GM23338 (cell line): Measurements from ENCODE around the gene THSD4. TPM values are rescaled to one million over a fixed set of nuclear protein-coding genes. Genes with fewer than 3 reads are reported as not detected.

Experiments
- ATAC-seq: fragments of 200-7000 bp; cut with Tn5 transposase; 3 replicates; pipeline ENCODE4 v1.9.1; 2020
- DNase-seq: peaks from one replicate; pipeline ENCODE4 v3.0.0-alpha.2; 2015; ENCODE audit warnings: low spot score
- H2AFZ ChIP-seq: fragments of 200-600 bp; sonication (generic); 2 replicates; pipeline ENCODE4 v1.8.0; 2016; ENCODE audit warnings: antibody characterized with exemption, mild to moderate bottlenecking, moderate library complexity
- H3F3A ChIP-seq: fragments of 200-600 bp; sonication (generic); replicated peaks from 2 replicates; pipeline ENCODE4 v1.8.0; 2017; ENCODE audit warnings: antibody characterized with exemption, mixed run types, low read depth
- H3K27ac ChIP-seq: fragments of 200-600 bp; sonication (generic); 2 replicates; pipeline ENCODE4 v1.6.1; 2016; ENCODE audit warnings: low read depth
- H3K27me3 ChIP-seq: fragments of 200-600 bp; sonication (generic); 2 replicates; pipeline ENCODE4 v1.8.0; 2016; ENCODE audit warnings: mild to moderate bottlenecking, mixed run types, moderate library complexity; ENCODE audit not compliant: insufficient read depth
- H3K36me3 ChIP-seq: fragments of 200-600 bp; sonication (generic); 2 replicates; pipeline ENCODE4 v1.8.0; 2016; ENCODE audit warnings: mild to moderate bottlenecking; ENCODE audit not compliant: insufficient read depth
- H3K4me1 ChIP-seq: fragments of 200-600 bp; sonication (generic); 2 replicates; pipeline ENCODE4 v1.8.0; 2016; ENCODE audit warnings: mild to moderate bottlenecking, moderate library complexity; ENCODE audit not compliant: insufficient read depth
- H3K4me2 ChIP-seq: fragments of 200-600 bp; sonication (generic); 2 replicates; pipeline ENCODE4 v1.7.1; 2017; ENCODE audit warnings: mixed run types
- H3K4me3 ChIP-seq: fragments of 200-600 bp; sonication (generic); 2 replicates; pipeline ENCODE4 v1.6.1; 2016; ENCODE audit warnings: mixed run types
- H3K79me2 ChIP-seq: fragments of 200-600 bp; sonication (generic); replicated peaks from 2 replicates; pipeline ENCODE4 v1.8.0; 2017; ENCODE audit warnings: mild to moderate bottlenecking; ENCODE audit not compliant: insufficient read depth
- H3K9me2 ChIP-seq: fragments of 200-600 bp; sonication (generic); 2 replicates; pipeline ENCODE4 v1.8.0; 2017; ENCODE audit not compliant: insufficient read depth
- H4K20me1 ChIP-seq: fragments of 200-600 bp; sonication (generic); replicated peaks from 2 replicates; pipeline ENCODE4 v1.8.0; 2017; ENCODE audit warnings: mild to moderate bottlenecking; ENCODE audit not compliant: insufficient read depth
- H3K27ac Mint-ChIP-seq: 2 replicates; pipeline ENCODE4 v1.8.0; 2020; ENCODE audit warnings: inconsistent platforms, mild to moderate bottlenecking, moderate library complexity, mixed read lengths
- H3K27me3 Mint-ChIP-seq: 3 replicates; pipeline ENCODE4 v1.8.0; 2022; ENCODE audit warnings: low read depth, mild to moderate bottlenecking, moderate library complexity, mixed read lengths, inconsistent platforms; ENCODE audit not compliant: insufficient read depth, poor library complexity
- H3K36me3 Mint-ChIP-seq: 3 replicates; pipeline ENCODE4 v1.8.0; 2021; ENCODE audit warnings: low read depth, mild to moderate bottlenecking, inconsistent platforms, moderate library complexity, mixed read lengths
- H3K4me1 Mint-ChIP-seq: 3 replicates; pipeline ENCODE4 v1.8.0; 2020; ENCODE audit warnings: mild to moderate bottlenecking, inconsistent platforms, mixed read lengths
- H3K4me3 Mint-ChIP-seq: 3 replicates; pipeline ENCODE4 v1.8.0; 2021; ENCODE audit warnings: moderate library complexity, mild to moderate bottlenecking, inconsistent platforms, mixed read lengths
- H3K9me3 Mint-ChIP-seq: 3 replicates; pipeline ENCODE4 v1.8.0; 2020; ENCODE audit warnings: moderate library complexity, mild to moderate bottlenecking, inconsistent platforms, mixed read lengths
- CTCF ChIP-seq, 2 experiments: fragments of 200-600 bp in 1 of 2; sonication (generic) in 1 of 2; conservative IDR thresholded peaks; 2 replicates each; pipeline versions ENCODE4 v1.5.1 to v1.6.1; 2016 to 2017; ENCODE audit warnings: antibody characterized with exemption in 2 of 2, low read depth in 2 of 2, mild to moderate bottlenecking in 2 of 2, moderate library complexity in 1 of 2
- EZH2phosphoT487 ChIP-seq: fragments of 200-600 bp; sonication (generic); IDR thresholded peaks from one replicate; pipeline ENCODE4 v1.8.1; 2018; ENCODE audit warnings: antibody characterized with exemption; ENCODE audit not compliant: unreplicated experiment
- POLR2AphosphoS5 ChIP-seq: IDR thresholded peaks from 2 replicates; pipeline ENCODE4 v1.6.1; 2016; ENCODE audit warnings: antibody characterized with exemption, low read depth
- ZNF462 ChIP-seq: fragments of 250-450 bp; sonication (Bioruptor Pico); IDR thresholded peaks from 2 replicates; pipeline ENCODE4 v1.5.0; 2020; ENCODE audit warnings: mild to moderate bottlenecking, moderate library complexity
- polyA plus RNA-seq: library from polyadenylated mRNA; unstranded; fragments of >200 nt; fragmentation: Nextera tagmentation; extraction: Ambion mirVana; gene quantifications from 2 replicates; pipeline ENCODE4 v1.2.1, GENCODE V29; 2016
- total RNA-seq: library from RNA; depleted of rRNA; stranded (reverse); fragments of >200 nt; shearing (Covaris generic); gene quantifications from 2 replicates; pipeline ENCODE4 v1.2.3, GENCODE V29; 2014

Gene THSD4
- total and polyA plus RNA-seq, 2 experiments from 2014 or later: 2.0 to 7.4 TPM

- Histone ChIP-seq H3K4me3 (no peak overlapping the region), H3K27me3 (no peaks in the 10 kb centered on the region), H3K4me2 (no peak overlapping the region), H4K20me1 (no peaks in the 10 kb centered on the region), H3K27ac (no peak overlapping the region), H3K36me3 (no peaks in the 10 kb centered on the region), H2AFZ (no peak overlapping the region), H3F3A (no peaks in the 10 kb centered on the region), H3K9me2 (no peaks in the 10 kb centered on the region), H3K79me2 (no peaks in the 10 kb centered on the region), H3K4me1 (0 out of 2 replicates have a peak, but pooled peaks cover 3% of the 10 kb centered on the region)
- H3K27me3 Mint-ChIP-seq: peaks cover 7% of the 10 kb centered on the region
- H3K4me3 Mint-ChIP-seq: no peak overlapping the region
- TF ChIP-seq POLR2AphosphoS5 (no peak), CTCF (conservative IDR thresholded peaks at IDR 0.05; ENCODE audit: low read depth in 2 of 2) (peak; percentile 59 to 69)
- H3K27ac Mint-ChIP-seq: no peak overlapping the region
- no peaks in the 10 kb centered on the region; the same call in 2 of the 3 replicates for H3K9me3 Mint-ChIP-seq
- DNase-seq (peak; percentile 23), ATAC-seq (no peak)
- peaks cover 9% of the 10 kb centered on the region for H3K4me1 Mint-ChIP-seq
- H3K36me3 Mint-ChIP-seq: no peaks in the 10 kb centered on the region
Measured at GRCh38 chr15:71575474-71576045, 460.3 kb downstream of the THSD4 start.

GRCh38 chr15:71577071-71577470 is 461.8 kb downstream of the THSD4 start:
- Histone ChIP-seq H2AFZ (no peak overlapping the region), H3K9me2 (no peaks in the 10 kb centered on the region), H3F3A (no peaks in the 10 kb centered on the region), H3K4me2 (no peak overlapping the region), H3K4me3 (no peak overlapping the region), H3K36me3 (no peaks in the 10 kb centered on the region), H3K27me3 (no peaks in the 10 kb centered on the region), H3K27ac (no peak overlapping the region), H3K79me2 (no peaks in the 10 kb centered on the region), H3K4me1 (0 out of 2 replicates have a peak, but pooled peaks cover 3% of the 10 kb centered on the region), H4K20me1 (no peaks in the 10 kb centered on the region)
- H3K36me3 Mint-ChIP-seq: no peaks in the 10 kb centered on the region
- no peak overlapping the region for H3K27ac Mint-ChIP-seq
- TF ChIP-seq EZH2phosphoT487: no peak
- no peak for ATAC-seq
- H3K9me3 Mint-ChIP-seq: no peaks in the 10 kb centered on the region
- H3K4me3 Mint-ChIP-seq: no peak overlapping the region
- peaks cover 3% of the 10 kb centered on the region for H3K27me3 Mint-ChIP-seq
- H3K4me1 Mint-ChIP-seq: peaks cover 9% of the 10 kb centered on the region
- DNase-seq: no peak

GRCh38 chr15:71581398-71581930 is 466.2 kb downstream of the THSD4 start:
- Histone ChIP-seq H3K4me3 (no peak overlapping the region), H3K4me1 (no peaks in the 10 kb centered on the region), H3K27me3 (no peaks in the 10 kb centered on the region), H4K20me1 (no peaks in the 10 kb centered on the region), H3K9me2 (no peaks in the 10 kb centered on the region), H3K27ac (no peak overlapping the region), H3K79me2 (no peaks in the 10 kb centered on the region), H3F3A (no peaks in the 10 kb centered on the region), H2AFZ (no peak overlapping the region), H3K4me2 (no peak overlapping the region), H3K36me3 (no peaks in the 10 kb centered on the region; the same call in 1 of the 2 replicates)
- no peaks in the 10 kb centered on the region for H3K4me1 Mint-ChIP-seq
- H3K9me3 Mint-ChIP-seq: peaks cover 13% of the 10 kb centered on the region
- H3K27me3 Mint-ChIP-seq: no peaks in the 10 kb centered on the region
- no peak for DNase-seq
- no peak overlapping the region for H3K27ac Mint-ChIP-seq
- H3K36me3 Mint-ChIP-seq: peaks cover 6% of the 10 kb centered on the region; the same call in 2 of the 3 replicates
- no peak overlapping the region for H3K4me3 Mint-ChIP-seq
- no peak for ATAC-seq
- TF ChIP-seq ZNF462 (CRISPR knock-in tag) (no peak), POLR2AphosphoS5 (no peak)
